Muscle layer of colon (tissue), 2 donors: ENCODE data around the gene TSPAN17.

Experiments
- H3K27ac ChIP-seq: one replicate; pipeline ENCODE4 v1.7.0; 2013; ENCODE audit warnings: low read depth, mild to moderate bottlenecking, low read length, moderate library complexity
- H3K27me3 ChIP-seq, 2 donors: one replicate each; pipeline ENCODE4 v1.7.0; 2013; ENCODE audit warnings: low read length in 2 of 2, mild to moderate bottlenecking in 2 of 2; ENCODE audit not compliant: insufficient read depth in 2 of 2, control insufficient read depth in 1 of 2
- H3K36me3 ChIP-seq: one replicate; pipeline ENCODE4 v1.7.0; 2013; ENCODE audit warnings: mild to moderate bottlenecking, low read length; ENCODE audit not compliant: insufficient read depth
- H3K4me1 ChIP-seq: one replicate; pipeline ENCODE4 v1.7.0; 2013; ENCODE audit warnings: mild to moderate bottlenecking, low read length; ENCODE audit not compliant: insufficient read depth
- H3K4me3 ChIP-seq, 2 donors: one replicate each; pipeline ENCODE4 v1.7.0; 2013; ENCODE audit warnings: low read length in 2 of 2, low read depth in 1 of 2, mild to moderate bottlenecking in 1 of 2, moderate library complexity in 1 of 2
- H3K9ac ChIP-seq: one replicate; pipeline ENCODE4 v1.7.0; 2013; ENCODE audit warnings: low read length
- H3K9me3 ChIP-seq: one replicate; pipeline ENCODE4 v1.7.0; 2013; ENCODE audit warnings: mild to moderate bottlenecking, low read length
- donor health status: abdominal sarcoma.
- donor health status: Adenocarcinoma of cecum.

TSPAN17 gene

GRCh38 chr5:176611435-176611834 is 35.8 kb upstream of the TSPAN17 start:
- no peak overlapping the region for H3K4me3 ChIP-seq
- H3K9me3 ChIP-seq = no peaks in the 10 kb centered on the region
- no peak overlapping the region for H3K27ac ChIP-seq
- no peaks in the 10 kb centered on the region for H3K36me3 ChIP-seq
- peaks cover 15 to 36% of the 10 kb centered on the region in 2 donors for H3K27me3 ChIP-seq
- H3K4me1 ChIP-seq = no peaks in the 10 kb centered on the region
- no peak overlapping the region for H3K9ac ChIP-seq

GRCh38 chr5:176612008-176612407 is 35.3 kb upstream of the TSPAN17 start:
- peaks cover 15 to 41% of the 10 kb centered on the region in 2 donors for H3K27me3 ChIP-seq
- no peaks in the 10 kb centered on the region for H3K9me3 ChIP-seq
- H3K4me3 ChIP-seq = no peak overlapping the region
- no peaks in the 10 kb centered on the region for H3K36me3 ChIP-seq
- no peak overlapping the region for H3K27ac ChIP-seq
- H3K9ac ChIP-seq = no peak overlapping the region
- no peaks in the 10 kb centered on the region for H3K4me1 ChIP-seq

GRCh38 chr5:176612855-176613254 is 34.4 kb upstream of the TSPAN17 start:
- H3K9ac ChIP-seq = no peak overlapping the region

GRCh38 chr5:176614805-176615478 is 32.3 kb upstream of the TSPAN17 start:
- H3K36me3 ChIP-seq = no peaks in the 10 kb centered on the region
- no peak overlapping the region for H3K4me3 ChIP-seq
- no peak overlapping the region for H3K9ac ChIP-seq
- peaks cover 25 to 57% of the 10 kb centered on the region in 2 donors for H3K27me3 ChIP-seq
- H3K9me3 ChIP-seq = no peaks in the 10 kb centered on the region
- H3K4me1 ChIP-seq = no peaks in the 10 kb centered on the region
- no peak overlapping the region for H3K27ac ChIP-seq

More at GRCh38 chr5:176612855-176613254, 34.4 kb upstream of the TSPAN17 start:
- H3K9me3 ChIP-seq = no peaks in the 10 kb centered on the region
- H3K4me1 ChIP-seq = no peaks in the 10 kb centered on the region
- no peak overlapping the region for H3K4me3 ChIP-seq
- no peaks in the 10 kb centered on the region for H3K36me3 ChIP-seq
- H3K27ac ChIP-seq = no peak overlapping the region
- H3K27me3 ChIP-seq = peaks cover 18 to 48% of the 10 kb centered on the region in 2 donors

- peaks cover 37 to 69% of the 10 kb centered on the region in 2 donors for H3K27me3 ChIP-seq
- H3K4me1 ChIP-seq = no peaks in the 10 kb centered on the region
- H3K9ac ChIP-seq = no peak overlapping the region
- H3K36me3 ChIP-seq = no peaks in the 10 kb centered on the region
- no peaks in the 10 kb centered on the region for H3K9me3 ChIP-seq
- no peak overlapping the region for H3K4me3 ChIP-seq
- H3K27ac ChIP-seq = no peak overlapping the region
Measured at GRCh38 chr5:176616511-176616910, 30.8 kb upstream of the TSPAN17 start.

GRCh38 chr5:176618783-176619182 is 28.5 kb upstream of the TSPAN17 start:
- Histone ChIP-seq H3K9me3 (no peaks in the 10 kb centered on the region), H3K9ac (no peak overlapping the region), H3K27me3 (peaks cover 39 to 68% of the 10 kb centered on the region in 2 donors), H3K4me3 (no peak overlapping the region), H3K27ac (no peak overlapping the region), H3K36me3 (no peaks in the 10 kb centered on the region), H3K4me1 (no peaks in the 10 kb centered on the region)

GRCh38 chr5:176619203-176619568 is 28.1 kb upstream of the TSPAN17 start:
- H3K9ac ChIP-seq = no peak overlapping the region
- peaks cover 39 to 68% of the 10 kb centered on the region in 2 donors for H3K27me3 ChIP-seq
- no peak overlapping the region for H3K27ac ChIP-seq
- H3K36me3 ChIP-seq = no peaks in the 10 kb centered on the region
- no peak overlapping the region for H3K4me3 ChIP-seq
- H3K4me1 ChIP-seq = no peaks in the 10 kb centered on the region
- no peaks in the 10 kb centered on the region for H3K9me3 ChIP-seq

GRCh38 chr5:176619569-176620332 is 27.5 kb upstream of the TSPAN17 start:
- no peak overlapping the region for H3K27ac ChIP-seq
- H3K4me1 ChIP-seq = no peaks in the 10 kb centered on the region
- H3K9ac ChIP-seq = no peak overlapping the region
- peaks cover 39 to 69% of the 10 kb centered on the region in 2 donors for H3K27me3 ChIP-seq
- no peaks in the 10 kb centered on the region for H3K9me3 ChIP-seq
- H3K36me3 ChIP-seq = no peaks in the 10 kb centered on the region
- H3K4me3 ChIP-seq = no peak overlapping the region

- Histone ChIP-seq H3K9me3 (no peaks in the 10 kb centered on the region), H3K4me3 (no peak overlapping the region), H3K36me3 (no peaks in the 10 kb centered on the region), H3K4me1 (no peaks in the 10 kb centered on the region), H3K27ac (no peak overlapping the region), H3K27me3 (peaks cover 36 to 73% of the 10 kb centered on the region in 2 donors), H3K9ac (no peak overlapping the region)
Measured at GRCh38 chr5:176620333-176620981, 26.8 kb upstream of the TSPAN17 start.

- Histone ChIP-seq H3K4me3 (no peak overlapping the region), H3K27ac (no peak overlapping the region), H3K9ac (no peak overlapping the region), H3K9me3 (no peaks in the 10 kb centered on the region), H3K4me1 (no peaks in the 10 kb centered on the region), H3K27me3 (peaks cover 29 to 65% of the 10 kb centered on the region in 2 donors), H3K36me3 (no peaks in the 10 kb centered on the region)
Measured at GRCh38 chr5:176621661-176622079, 25.6 kb upstream of the TSPAN17 start.

GRCh38 chr5:176624142-176624541 is 23.1 kb upstream of the TSPAN17 start:
- no peaks in the 10 kb centered on the region for H3K36me3 ChIP-seq
- no peaks in the 10 kb centered on the region for H3K9me3 ChIP-seq
- H3K27me3 ChIP-seq = peaks cover 38 to 67% of the 10 kb centered on the region in 2 donors
- H3K27ac ChIP-seq = no peak overlapping the region
- H3K9ac ChIP-seq = no peak overlapping the region
- H3K4me3 ChIP-seq = no peak overlapping the region
- no peaks in the 10 kb centered on the region for H3K4me1 ChIP-seq
